Activated naive CD4-positive, alpha-beta T cell treated with anti-CD3 and anti-CD28 coated beads, Interleukin-2, amount 10 ng/mL, durations not matched to agents 7 days and 5 days (primary cell): ENCODE results near the gene TMEM270.
"Not testable (repeated sequence)": the region's sequence is repeated elsewhere in the genome, so short reads cannot be mapped to it uniquely, and the experiment has no call there.

ENCODE experiments used
- CTCF ChIA-PET: fragments of 350-600 bp; sonication (Branson Sonifier 250); formaldehyde crosslinking; loops from one replicate; lab custom pipeline; 2021; ENCODE audit warnings: antibody characterized with exemption; lab: Charles Lee
- DNase-seq: peaks from one replicate; pipeline ENCODE4 v3.0.0-alpha.2; 2020
- H3K27ac Mint-ChIP-seq: one replicate; pipeline ENCODE4 v1.8.0; 2021; ENCODE audit warnings: mild to moderate bottlenecking, moderate library complexity, mixed read lengths
- H3K27me3 Mint-ChIP-seq: one replicate; pipeline ENCODE4 v1.8.0; 2021; ENCODE audit warnings: mild to moderate bottlenecking, mixed read lengths
- H3K36me3 Mint-ChIP-seq: one replicate; pipeline ENCODE4 v1.8.0; 2021; ENCODE audit warnings: mixed read lengths
- H3K4me1 Mint-ChIP-seq: one replicate; pipeline ENCODE4 v1.8.0; 2021; ENCODE audit warnings: mixed read lengths
- H3K4me3 Mint-ChIP-seq: one replicate; pipeline ENCODE4 v1.8.0; 2021; ENCODE audit warnings: mild to moderate bottlenecking, moderate library complexity, mixed read lengths
- H3K9me3 Mint-ChIP-seq: one replicate; pipeline ENCODE4 v1.8.0; 2021; ENCODE audit warnings: mixed read lengths

TMEM270 gene

DNA sequence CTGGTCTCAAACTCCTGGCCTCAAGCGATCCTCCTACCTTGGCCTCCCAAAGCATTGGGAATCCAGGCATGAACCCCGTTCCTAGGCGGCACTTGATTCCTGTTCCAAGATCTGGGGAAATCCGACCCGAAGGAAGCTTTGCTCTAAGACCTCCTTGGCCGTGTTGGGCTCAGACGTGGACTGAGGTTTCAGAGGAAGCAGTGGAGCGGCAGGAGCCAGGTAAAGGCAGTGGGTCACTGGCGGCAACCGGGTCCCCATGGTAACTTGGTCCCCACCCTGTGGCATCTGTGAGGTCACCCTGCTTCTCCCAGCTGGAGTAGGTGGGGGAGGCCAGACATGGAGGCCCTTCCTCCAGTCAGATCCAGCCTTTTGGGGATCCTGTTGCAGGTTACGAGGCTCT is at the start of gene TMEM270:
Gene TMEM270, plus strand, starts transcription at position 301 of the 400 bp plus-strand sequence. Its CDS starts 36 bp downstream, at position 337.
- no peaks in the 10 kb centered on the region for H3K4me1 Mint-ChIP-seq
- CTCF ChIA-PET, result no interaction called here
- H3K4me3 Mint-ChIP-seq, result no peak within 1 kb of the TSS
- no peaks in the 10 kb centered on the region for H3K36me3 Mint-ChIP-seq
- no peak for DNase-seq
- no peak within 1 kb of the TSS for H3K27ac Mint-ChIP-seq
- no peaks in the 10 kb centered on the region for H3K9me3 Mint-ChIP-seq
- H3K27me3 Mint-ChIP-seq, result peaks cover 27% of the 10 kb centered on the region

GRCh38 chr7:73811760-73812168 is 49.2 kb upstream of the TMEM270 start:
- H3K27me3 Mint-ChIP-seq, result peaks cover 22% of the 10 kb centered on the region
- no peak overlapping the region for H3K27ac Mint-ChIP-seq
- H3K4me1 Mint-ChIP-seq, result no peaks in the 10 kb centered on the region

GRCh38 chr7:73812996-73813395 is 48.0 kb upstream of the TMEM270 start:
- CTCF ChIA-PET, result interaction anchor here (3.8 kb wide), 1 partner anchor 42 kb away, joined by 36 read pairs; no protein-coding TSS in a partner anchor
- no peak overlapping the region for H3K4me3 Mint-ChIP-seq
- no peaks in the 10 kb centered on the region for H3K36me3 Mint-ChIP-seq
- H3K4me1 Mint-ChIP-seq, result no peaks in the 10 kb centered on the region
- H3K27me3 Mint-ChIP-seq, result peaks cover 27% of the 10 kb centered on the region
- no peak overlapping the region for H3K27ac Mint-ChIP-seq
- no peak for DNase-seq
- no peaks in the 10 kb centered on the region for H3K9me3 Mint-ChIP-seq

More at GRCh38 chr7:73811760-73812168, 49.2 kb upstream of the TMEM270 start:
- H3K4me3 Mint-ChIP-seq, result no peak overlapping the region
- no peaks in the 10 kb centered on the region for H3K9me3 Mint-ChIP-seq
- DNase-seq, result peak; percentile 69
- no peaks in the 10 kb centered on the region for H3K36me3 Mint-ChIP-seq
- CTCF ChIA-PET, result interaction anchor here (1.1 to 3.8 kb wide), 4 partner anchors 10 to 43 kb away, joined by 3 to 36 read pairs (median 4); no protein-coding TSS in a partner anchor

DNA sequence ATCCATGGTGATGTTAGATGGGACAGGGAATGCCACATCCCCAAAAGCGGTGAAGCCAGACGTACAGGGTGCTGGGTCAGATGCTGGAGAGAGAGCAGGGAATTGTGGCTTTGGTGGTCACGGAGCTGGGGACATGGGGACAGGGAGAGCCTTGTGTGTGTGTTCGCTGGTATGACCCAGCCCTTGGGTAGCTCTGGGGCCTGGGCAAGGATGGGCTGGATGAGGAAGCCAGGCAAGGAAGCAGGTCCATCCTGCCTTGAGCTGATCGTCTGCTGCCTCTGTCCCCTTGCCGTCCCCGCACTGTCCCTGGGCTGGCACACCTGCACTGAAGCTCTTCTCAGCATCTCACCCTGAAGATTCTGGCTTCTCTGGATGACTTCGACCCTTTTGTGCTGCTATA is 45.5 kb upstream of the TMEM270 start:
- H3K36me3 Mint-ChIP-seq, result no peaks in the 10 kb centered on the region
- H3K4me3 Mint-ChIP-seq, result no peak overlapping the region
- CTCF ChIA-PET, result interaction anchor here (0.6 to 1.1 kb wide), 3 partner anchors 10 to 61 kb away, joined by 3 to 4 read pairs (median 3); no protein-coding TSS in a partner anchor
- H3K9me3 Mint-ChIP-seq, result no peaks in the 10 kb centered on the region
- no peak overlapping the region for H3K27ac Mint-ChIP-seq
- H3K27me3 Mint-ChIP-seq, result peaks cover 19% of the 10 kb centered on the region
- no peak for DNase-seq
- H3K4me1 Mint-ChIP-seq, result no peaks in the 10 kb centered on the region

- no peak for DNase-seq
- CTCF ChIA-PET, result no interaction called here
- H3K36me3 Mint-ChIP-seq, result no peaks in the 10 kb centered on the region
- H3K27ac Mint-ChIP-seq, result no peak overlapping the region
- H3K4me1 Mint-ChIP-seq, result no peaks in the 10 kb centered on the region
- no peak overlapping the region for H3K4me3 Mint-ChIP-seq
- no peaks in the 10 kb centered on the region for H3K9me3 Mint-ChIP-seq
- H3K27me3 Mint-ChIP-seq, result peaks cover 14% of the 10 kb centered on the region
These were observed 43.8 kb upstream of the TMEM270 start for GRCh38 chr7:73817121-73817520.

GRCh38 chr7:73820013-73820412 is 40.9 kb upstream of the TMEM270 start:
- H3K36me3 Mint-ChIP-seq, result no peaks in the 10 kb centered on the region
- H3K27me3 Mint-ChIP-seq, result peaks cover 9% of the 10 kb centered on the region
- no peaks in the 10 kb centered on the region for H3K9me3 Mint-ChIP-seq
- no peak overlapping the region for H3K4me3 Mint-ChIP-seq
- H3K27ac Mint-ChIP-seq, result no peak overlapping the region
- no peaks in the 10 kb centered on the region for H3K4me1 Mint-ChIP-seq
- CTCF ChIA-PET, result no interaction called here
- no peak for DNase-seq

- H3K36me3 Mint-ChIP-seq, H3K4me1 Mint-ChIP-seq, H3K9me3 Mint-ChIP-seq, H3K4me3 Mint-ChIP-seq, H3K27ac Mint-ChIP-seq, DNase-seq: not testable (repeated sequence)
- H3K27me3 Mint-ChIP-seq, result peaks cover 26% of the 10 kb centered on the region
- CTCF ChIA-PET, result interaction anchor here (0.6 kb wide), 1 partner anchor 33 kb away, joined by 3 read pairs; no protein-coding TSS in a partner anchor
These were observed 39.2 kb upstream of the TMEM270 start for GRCh38 chr7:73821597-73822285.

DNA sequence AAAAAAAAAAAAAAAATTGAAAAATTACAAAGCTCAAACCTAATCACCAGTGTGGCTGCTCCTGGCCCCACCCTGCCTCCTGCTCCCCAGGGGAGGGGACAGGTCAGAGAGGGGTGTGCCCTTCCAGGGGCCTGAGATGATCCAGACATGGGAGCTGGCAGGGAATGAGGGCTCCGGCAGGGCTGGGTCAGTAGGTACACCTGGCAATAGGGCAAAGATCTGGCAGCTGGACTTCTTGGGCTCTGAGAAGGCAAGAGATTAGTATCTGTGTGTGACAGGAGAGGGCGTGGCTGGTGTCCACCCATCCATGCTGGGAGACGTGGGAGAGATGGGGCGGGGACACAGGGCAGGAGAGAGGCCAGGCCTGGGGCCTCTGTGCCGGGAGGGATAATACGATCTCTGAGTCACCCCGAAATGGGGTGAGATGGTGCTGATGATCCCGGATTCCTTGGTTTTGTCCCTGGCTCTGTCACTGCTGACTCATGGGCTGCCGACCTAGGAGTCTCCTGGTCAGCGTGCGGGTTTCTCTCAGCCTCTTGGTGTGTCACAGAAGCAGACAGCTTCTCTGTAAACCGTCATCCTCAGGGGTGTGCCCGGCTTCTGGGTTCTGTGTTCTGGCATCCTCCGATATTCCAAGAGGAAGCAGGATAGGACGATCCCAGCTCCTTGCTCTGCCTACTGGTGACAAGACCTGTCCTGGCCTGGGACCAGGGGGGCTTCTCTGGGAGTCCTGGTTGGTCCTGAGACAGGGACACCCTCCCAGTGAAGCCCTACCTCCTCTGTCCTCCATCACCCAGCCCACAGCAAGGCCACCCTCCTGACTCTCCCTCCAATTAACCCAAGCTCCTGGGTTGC is 38.4 kb upstream of the TMEM270 start:
- DNase-seq, result no peak
- Mint-ChIP-seq H3K9me3 (no peaks in the 10 kb centered on the region), H3K27me3 (peaks cover 29% of the 10 kb centered on the region), H3K4me3 (no peak overlapping the region), H3K36me3 (no peaks in the 10 kb centered on the region), H3K27ac (no peak overlapping the region), H3K4me1 (peaks cover 11% of the 10 kb centered on the region)
- CTCF ChIA-PET, result interaction anchor here (0.6 to 1.0 kb wide), 4 partner anchors 13 to 33 kb away, joined by 3 read pairs; no protein-coding TSS in a partner anchor

GRCh38 chr7:73823257-73823656 is 37.7 kb upstream of the TMEM270 start:
- H3K4me1 Mint-ChIP-seq, result peaks cover 18% of the 10 kb centered on the region
- H3K27me3 Mint-ChIP-seq, result peaks cover 33% of the 10 kb centered on the region
- no peak for DNase-seq
- no peak overlapping the region for H3K4me3 Mint-ChIP-seq
- H3K9me3 Mint-ChIP-seq, result no peaks in the 10 kb centered on the region
- H3K27ac Mint-ChIP-seq, result no peak overlapping the region
- H3K36me3 Mint-ChIP-seq, result no peaks in the 10 kb centered on the region
- CTCF ChIA-PET, result interaction anchor here (0.9 to 1.0 kb wide), 3 partner anchors 13 to 31 kb away, joined by 3 read pairs; no protein-coding TSS in a partner anchor

GRCh38 chr7:73823873-73824592 is 36.9 kb upstream of the TMEM270 start:
- Mint-ChIP-seq H3K4me3 (no peak overlapping the region), H3K9me3 (no peaks in the 10 kb centered on the region), H3K27me3 (peaks cover 37% of the 10 kb centered on the region)

DNA sequence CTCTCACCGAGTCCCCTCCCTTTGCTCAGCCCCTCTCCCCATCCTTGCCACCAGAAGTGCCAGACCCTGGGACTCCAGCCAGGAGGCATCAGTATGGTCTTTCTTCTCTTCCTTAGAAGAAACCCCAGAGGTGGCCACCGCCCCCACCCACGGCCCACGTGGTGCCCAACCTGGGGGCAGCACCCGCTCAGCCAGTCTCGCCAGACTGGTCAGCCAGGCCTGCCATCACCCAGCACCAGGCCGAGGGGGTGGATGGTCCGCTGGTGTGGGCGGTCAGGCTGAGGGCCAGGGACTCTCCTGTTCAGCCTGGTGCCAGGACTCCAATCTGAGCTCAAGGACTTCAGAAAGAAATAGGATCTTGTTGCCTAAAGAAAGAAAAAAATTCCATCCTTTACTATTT is 36.0 kb upstream of the TMEM270 start:
- peaks cover 29% of the 10 kb centered on the region for H3K4me1 Mint-ChIP-seq
- H3K4me3 Mint-ChIP-seq, result no peak overlapping the region
- CTCF ChIA-PET, result interaction anchor here (0.7 kb wide), 1 partner anchor 9 kb away, joined by 3 read pairs; no protein-coding TSS in a partner anchor
- H3K9me3 Mint-ChIP-seq, result no peaks in the 10 kb centered on the region
- no peak overlapping the region for H3K27ac Mint-ChIP-seq
- no peak for DNase-seq
- H3K27me3 Mint-ChIP-seq, result peaks cover 47% of the 10 kb centered on the region
- no peaks in the 10 kb centered on the region for H3K36me3 Mint-ChIP-seq

More at GRCh38 chr7:73823873-73824592, 36.9 kb upstream of the TMEM270 start:
- H3K27ac Mint-ChIP-seq, result no peak overlapping the region
- no peaks in the 10 kb centered on the region for H3K36me3 Mint-ChIP-seq
- DNase-seq, result no peak
- peaks cover 25% of the 10 kb centered on the region for H3K4me1 Mint-ChIP-seq
- CTCF ChIA-PET, result interaction anchor here (0.9 kb wide), 1 partner anchor 31 kb away, joined by 3 read pairs; no protein-coding TSS in a partner anchor

GRCh38 chr7:73827567-73828106 is 33.3 kb upstream of the TMEM270 start:
- CTCF ChIA-PET, result interaction anchor here (1.6 kb wide), 1 partner anchor 27 kb away, joined by 4 read pairs; no protein-coding TSS in a partner anchor
- Mint-ChIP-seq H3K4me3 (no peak overlapping the region), H3K4me1 (peaks cover 29% of the 10 kb centered on the region), H3K27ac (no peak overlapping the region), H3K27me3 (peaks cover 50% of the 10 kb centered on the region), H3K9me3 (no peaks in the 10 kb centered on the region), H3K36me3 (no peaks in the 10 kb centered on the region)
- no peak for DNase-seq

GRCh38 chr7:73828107-73828803 is 32.7 kb upstream of the TMEM270 start:
- DNase-seq, result no peak
- no peak overlapping the region for H3K4me3 Mint-ChIP-seq
- peaks cover 29% of the 10 kb centered on the region for H3K4me1 Mint-ChIP-seq
- no peak overlapping the region for H3K27ac Mint-ChIP-seq
- CTCF ChIA-PET, result no interaction called here
- no peaks in the 10 kb centered on the region for H3K9me3 Mint-ChIP-seq
- no peaks in the 10 kb centered on the region for H3K36me3 Mint-ChIP-seq
- H3K27me3 Mint-ChIP-seq, result peaks cover 50% of the 10 kb centered on the region
